Mammary epithelial cell (primary cell): Measurements from ENCODE around the gene HCN3.

Experiments
- EZH2 ChIP-seq: IDR thresholded peaks from 2 replicates; pipeline ENCODE4 v1.6.1; 2012; ENCODE audit warnings: low read length, inconsistent platforms, borderline replicate concordance
- TF ChIP-seq, protein P1 (sequence below), 2 donors: IDR thresholded peaks in 1 of 2; conservative IDR thresholded peaks in 1 of 2; 2 replicates each; pipeline ENCODE4 v1.5.1; 2011 to 2012; ENCODE audit warnings: inconsistent platforms in 2 of 2, low read length in 2 of 2, mild to moderate bottlenecking in 2 of 2, control low read depth in 1 of 2, low read depth in 1 of 2; ENCODE audit not compliant: insufficient read depth in 1 of 2; ENCODE audit errors: extremely low read depth in 1 of 2

- TF ChIP-seq, protein P1, sequence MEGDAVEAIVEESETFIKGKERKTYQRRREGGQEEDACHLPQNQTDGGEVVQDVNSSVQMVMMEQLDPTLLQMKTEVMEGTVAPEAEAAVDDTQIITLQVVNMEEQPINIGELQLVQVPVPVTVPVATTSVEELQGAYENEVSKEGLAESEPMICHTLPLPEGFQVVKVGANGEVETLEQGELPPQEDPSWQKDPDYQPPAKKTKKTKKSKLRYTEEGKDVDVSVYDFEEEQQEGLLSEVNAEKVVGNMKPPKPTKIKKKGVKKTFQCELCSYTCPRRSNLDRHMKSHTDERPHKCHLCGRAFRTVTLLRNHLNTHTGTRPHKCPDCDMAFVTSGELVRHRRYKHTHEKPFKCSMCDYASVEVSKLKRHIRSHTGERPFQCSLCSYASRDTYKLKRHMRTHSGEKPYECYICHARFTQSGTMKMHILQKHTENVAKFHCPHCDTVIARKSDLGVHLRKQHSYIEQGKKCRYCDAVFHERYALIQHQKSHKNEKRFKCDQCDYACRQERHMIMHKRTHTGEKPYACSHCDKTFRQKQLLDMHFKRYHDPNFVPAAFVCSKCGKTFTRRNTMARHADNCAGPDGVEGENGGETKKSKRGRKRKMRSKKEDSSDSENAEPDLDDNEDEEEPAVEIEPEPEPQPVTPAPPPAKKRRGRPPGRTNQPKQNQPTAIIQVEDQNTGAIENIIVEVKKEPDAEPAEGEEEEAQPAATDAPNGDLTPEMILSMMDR (conservative IDR thresholded peaks at IDR 0.05 in 1 of 2, IDR thresholded peaks at IDR 0.05 in 1 of 2; ENCODE audit: extremely low read depth in 1 of 2, insufficient read depth in 1 of 2, low read depth in 1 of 2, low read length in 2 of 2): no peak
- no peak for TF ChIP-seq EZH2
These were observed 10.7 kb upstream of the HCN3 start for GRCh38 chr1:155266553-155266952.
